COLO668 (cell line): ENCODE results near the gene ITGAE.
A peak's percentile ranks its signal among the peaks of the same experiment; 100 is the strongest.
"Not testable (repeated sequence)": the region's sequence is repeated elsewhere in the genome, so short reads cannot be mapped to it uniquely, and the experiment has no call there.

ENCODE experiments used
- DNase-seq: peaks from one replicate; lab custom pipeline; 2025; ENCODE audit not compliant: unreplicated experiment; lab: John Stamatoyannopoulos, UW

Gene ITGAE, protein sequence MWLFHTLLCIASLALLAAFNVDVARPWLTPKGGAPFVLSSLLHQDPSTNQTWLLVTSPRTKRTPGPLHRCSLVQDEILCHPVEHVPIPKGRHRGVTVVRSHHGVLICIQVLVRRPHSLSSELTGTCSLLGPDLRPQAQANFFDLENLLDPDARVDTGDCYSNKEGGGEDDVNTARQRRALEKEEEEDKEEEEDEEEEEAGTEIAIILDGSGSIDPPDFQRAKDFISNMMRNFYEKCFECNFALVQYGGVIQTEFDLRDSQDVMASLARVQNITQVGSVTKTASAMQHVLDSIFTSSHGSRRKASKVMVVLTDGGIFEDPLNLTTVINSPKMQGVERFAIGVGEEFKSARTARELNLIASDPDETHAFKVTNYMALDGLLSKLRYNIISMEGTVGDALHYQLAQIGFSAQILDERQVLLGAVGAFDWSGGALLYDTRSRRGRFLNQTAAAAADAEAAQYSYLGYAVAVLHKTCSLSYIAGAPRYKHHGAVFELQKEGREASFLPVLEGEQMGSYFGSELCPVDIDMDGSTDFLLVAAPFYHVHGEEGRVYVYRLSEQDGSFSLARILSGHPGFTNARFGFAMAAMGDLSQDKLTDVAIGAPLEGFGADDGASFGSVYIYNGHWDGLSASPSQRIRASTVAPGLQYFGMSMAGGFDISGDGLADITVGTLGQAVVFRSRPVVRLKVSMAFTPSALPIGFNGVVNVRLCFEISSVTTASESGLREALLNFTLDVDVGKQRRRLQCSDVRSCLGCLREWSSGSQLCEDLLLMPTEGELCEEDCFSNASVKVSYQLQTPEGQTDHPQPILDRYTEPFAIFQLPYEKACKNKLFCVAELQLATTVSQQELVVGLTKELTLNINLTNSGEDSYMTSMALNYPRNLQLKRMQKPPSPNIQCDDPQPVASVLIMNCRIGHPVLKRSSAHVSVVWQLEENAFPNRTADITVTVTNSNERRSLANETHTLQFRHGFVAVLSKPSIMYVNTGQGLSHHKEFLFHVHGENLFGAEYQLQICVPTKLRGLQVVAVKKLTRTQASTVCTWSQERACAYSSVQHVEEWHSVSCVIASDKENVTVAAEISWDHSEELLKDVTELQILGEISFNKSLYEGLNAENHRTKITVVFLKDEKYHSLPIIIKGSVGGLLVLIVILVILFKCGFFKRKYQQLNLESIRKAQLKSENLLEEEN

GRCh38 chr17:3800362-3801271, at the start of gene ITGAE:
TSS of gene ITGAE (minus strand) at chr17:3801188. CDS start at chr17:3801144, 44 bp downstream.
- no peak for DNase-seq

- DNase-seq = no peak
Observed at GRCh38 chr17:3848229-3848835, 47.3 kb upstream of the ITGAE start.

DNA sequence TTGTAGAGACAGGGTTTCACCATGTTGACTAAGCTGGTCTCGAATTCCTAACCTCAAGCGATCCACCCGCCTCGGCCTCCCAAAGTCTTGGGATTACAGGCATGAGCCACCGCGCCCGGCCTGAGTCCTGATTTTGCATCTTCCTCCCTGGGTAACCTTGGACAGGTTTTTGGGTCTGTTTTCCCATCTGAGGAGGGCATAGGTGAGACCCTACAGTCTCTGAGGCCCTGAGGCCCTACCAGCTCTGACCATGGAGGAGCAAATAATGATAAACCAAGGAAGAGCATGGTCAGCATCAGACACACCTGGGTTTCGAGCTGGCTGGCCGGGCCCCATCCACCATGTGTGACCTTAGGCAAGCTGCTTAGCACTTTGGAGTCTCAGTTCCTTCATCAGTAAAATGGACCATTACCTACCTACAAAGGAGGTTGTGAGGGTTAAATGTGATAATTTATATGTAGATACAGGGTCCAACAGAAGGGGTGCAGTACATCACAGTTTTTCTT, 46.2 kb upstream of the ITGAE start:
- no peak for DNase-seq

DNA sequence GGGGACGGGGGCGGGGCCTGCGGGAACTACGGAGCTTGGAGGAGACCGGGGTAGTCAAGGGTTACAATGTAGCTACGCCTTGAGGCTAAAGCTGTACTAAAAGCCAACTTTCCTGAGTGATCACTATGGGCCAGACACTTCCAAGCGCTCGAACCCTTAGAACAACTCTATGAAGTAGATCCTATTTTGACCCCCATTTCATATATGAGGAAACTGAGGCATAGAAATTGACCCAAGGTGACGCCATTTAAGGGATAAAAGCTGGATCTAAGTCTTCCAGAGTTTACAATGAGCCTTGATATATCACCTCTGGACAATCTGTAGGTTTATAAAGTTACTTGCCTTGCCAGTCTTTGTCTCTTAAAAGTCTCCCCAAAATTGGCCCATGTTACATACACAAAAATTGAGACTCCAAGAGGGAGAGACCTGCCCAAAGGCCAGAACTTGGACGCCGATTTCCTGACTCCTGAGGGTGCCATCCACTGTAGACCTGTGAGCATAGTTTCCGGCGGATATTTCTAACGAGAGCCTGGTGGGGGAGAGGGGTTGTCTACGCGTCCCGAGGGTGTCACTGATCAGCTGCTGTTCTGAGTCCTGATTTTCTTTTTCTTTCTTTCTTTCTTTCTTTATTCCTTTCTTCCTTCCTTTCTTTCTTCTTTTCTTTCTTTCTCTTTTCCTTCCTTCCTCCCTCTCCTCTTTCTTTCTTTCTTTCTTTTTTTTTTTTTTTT, 45.6 kb upstream of the ITGAE start:
- DNase-seq = no peak

- DNase-seq = peak; percentile 91
Observed at GRCh38 chr17:3845621-3846436, 44.8 kb upstream of the ITGAE start, which contains the start of gene NCBP3. TSS of gene NCBP3 (minus strand) at chr17:3846246. CDS start at chr17:3846223, 23 bp downstream.

GRCh38 chr17:3845291-3845620, 44.3 kb upstream of the ITGAE start:
- DNase-seq = no peak

GRCh38 chr17:3844556-3844955, 43.6 kb upstream of the ITGAE start:
- DNase-seq = not testable (repeated sequence)

DNA sequence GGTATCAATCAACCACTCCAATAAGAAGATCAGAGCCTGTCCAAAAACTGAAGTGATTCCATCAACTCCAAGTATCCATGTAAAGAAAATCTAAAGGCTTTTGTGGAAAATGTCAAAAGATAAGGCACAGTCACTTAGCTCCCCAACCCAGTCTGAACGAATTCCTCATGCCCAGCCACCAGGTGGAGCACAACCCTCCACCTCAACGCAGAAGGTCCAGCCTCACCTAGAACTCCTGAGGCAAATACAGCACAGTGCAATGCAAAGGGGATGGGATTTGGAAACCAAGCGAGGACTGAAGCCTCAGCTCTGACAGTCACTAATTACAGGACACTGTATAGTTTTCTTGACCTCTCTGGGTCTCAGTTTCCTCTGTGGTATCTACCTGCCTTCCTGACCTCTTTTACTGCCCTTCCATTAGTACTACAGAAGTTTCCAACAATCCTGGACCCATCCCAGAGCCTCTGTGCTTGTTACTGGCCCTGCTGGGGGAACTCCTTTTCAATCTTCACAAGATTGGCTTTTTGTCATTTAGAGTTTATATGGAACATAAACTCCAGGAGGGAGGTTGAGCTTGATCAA, 43.0 kb upstream of the ITGAE start:
- DNase-seq = peak; percentile 41

- peak; percentile 17 for DNase-seq
Observed at GRCh38 chr17:3838206-3838605, 37.2 kb upstream of the ITGAE start.

DNA sequence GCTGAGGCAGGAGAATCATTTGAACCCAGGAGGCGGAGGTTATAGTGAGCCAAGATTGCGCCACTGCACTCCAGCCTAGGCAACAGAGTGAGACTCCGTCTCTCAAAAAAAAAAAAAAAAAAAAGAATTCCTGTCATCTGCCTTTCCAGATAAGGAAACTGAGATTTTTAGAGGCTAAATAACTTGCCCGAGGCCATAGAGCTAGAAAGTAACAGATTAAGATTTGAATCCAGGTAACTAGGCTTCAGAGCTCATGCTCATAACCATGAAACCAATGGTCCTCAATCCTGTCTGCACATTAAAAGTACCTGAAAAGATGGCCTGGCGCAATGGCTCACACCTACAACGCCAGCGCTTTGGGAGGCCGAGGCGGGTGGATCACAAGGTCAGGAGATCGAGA, 35.6 kb upstream of the ITGAE start:
- DNase-seq = no peak

- no peak for DNase-seq
Observed at GRCh38 chr17:3835410-3836229, 34.6 kb upstream of the ITGAE start.

- DNase-seq = no peak
Observed at GRCh38 chr17:3834811-3835210, 33.8 kb upstream of the ITGAE start.

GRCh38 chr17:3828852-3829232, 27.9 kb upstream of the ITGAE start:
- no peak for DNase-seq

DNA sequence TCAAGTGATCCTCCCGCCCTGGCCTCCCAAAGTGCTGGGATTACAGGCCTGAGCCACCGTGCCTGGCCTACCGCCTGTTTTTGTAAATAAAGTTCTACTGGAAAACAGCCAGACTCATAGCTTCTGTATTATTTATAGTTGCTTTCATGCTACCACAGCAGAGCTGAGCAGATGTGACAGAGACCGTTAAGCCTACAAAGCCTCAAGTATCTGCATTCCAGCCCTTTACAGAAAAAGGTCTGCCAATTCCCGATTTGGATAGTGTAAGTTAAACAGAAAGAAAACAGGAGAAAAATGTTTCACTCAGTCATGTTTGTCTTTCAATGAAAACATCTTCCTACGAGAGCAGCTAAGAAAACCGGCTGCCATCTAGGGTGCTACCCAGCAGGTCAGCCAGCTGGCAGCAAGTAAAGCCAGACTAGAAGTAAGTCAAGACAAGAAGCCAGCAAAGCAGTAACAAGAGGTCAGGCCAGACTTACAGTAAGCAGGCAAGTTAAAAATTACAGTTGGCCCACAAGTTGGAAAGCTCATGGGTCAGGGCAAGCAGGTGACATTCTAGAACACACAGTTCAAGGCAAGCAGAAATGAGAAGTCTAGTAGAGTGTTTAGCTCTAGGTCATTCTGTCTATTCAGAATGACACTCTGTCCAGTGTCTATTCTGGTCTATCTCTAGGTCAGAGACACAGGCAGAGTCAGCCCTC, 27.3 kb upstream of the ITGAE start:
- no peak for DNase-seq

DNA sequence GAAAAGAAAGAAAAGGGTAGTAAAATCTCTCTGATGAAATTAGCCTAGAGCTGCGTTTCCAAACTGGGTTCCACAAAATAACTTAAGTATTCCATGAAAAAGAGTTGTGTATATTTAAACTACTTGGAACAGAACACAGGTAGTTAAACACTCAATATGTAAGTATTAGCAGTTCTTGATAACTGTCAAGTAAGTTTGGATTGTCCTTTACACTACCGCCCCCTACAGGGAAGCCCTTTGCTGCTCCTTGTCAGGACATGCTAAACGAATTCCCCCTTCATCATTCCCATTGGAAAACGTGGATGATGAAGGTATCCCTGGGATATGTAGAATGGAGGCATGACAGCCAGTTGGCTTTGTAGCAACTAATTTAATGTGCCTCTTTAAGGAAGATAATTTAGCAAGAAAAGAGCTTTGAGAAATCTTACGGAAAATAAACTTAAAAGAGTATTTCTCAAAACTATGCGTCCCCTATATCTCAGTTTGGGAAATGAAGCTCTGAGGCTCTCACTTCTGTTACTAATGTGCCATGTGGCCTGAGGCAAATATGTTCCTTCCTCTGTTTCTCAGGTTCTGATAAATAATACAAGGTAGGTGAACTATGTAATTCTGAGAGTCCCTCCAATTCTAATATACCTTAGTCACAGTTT, 26.3 kb upstream of the ITGAE start:
- DNase-seq = peak; percentile 35

- no peak for DNase-seq
Observed at GRCh38 chr17:3826191-3826590, 25.2 kb upstream of the ITGAE start.
